Measurements from ENCODE around the gene RGS16. TPM values are rescaled to one million over a fixed set of nuclear protein-coding genes. Genes with fewer than 3 reads are reported as not detected.

The RGS16 gene, protein sequence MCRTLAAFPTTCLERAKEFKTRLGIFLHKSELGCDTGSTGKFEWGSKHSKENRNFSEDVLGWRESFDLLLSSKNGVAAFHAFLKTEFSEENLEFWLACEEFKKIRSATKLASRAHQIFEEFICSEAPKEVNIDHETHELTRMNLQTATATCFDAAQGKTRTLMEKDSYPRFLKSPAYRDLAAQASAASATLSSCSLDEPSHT
- 0.16 and 0.38 TPM in 2 replicates for total RNA-seq

GRCh38 chr1:182604175-182605164, at the start of gene RGS16:
Gene RGS16 (minus strand): TSS chr1:182604389. CDS start chr1:182604259, 130 bp downstream.

GRCh38 chr1:182588500-182589396, 15.4 kb downstream of the RGS16 start, which contains the start of gene RNASEL:
Gene RNASEL (minus strand): TSS chr1:182589256. CDS start chr1:182586806, 2,450 bp downstream.

Other genes with a start within 250 kb of the RGS16 start
- 116 and 191 TPM in 2 replicates for gene GLUL, start 212.6 kb downstream of the RGS16 start, total RNA-seq
- gene TEDDM1, start 203.7 kb downstream of the RGS16 start, total RNA-seq, result not detected in 2 replicates
- gene RGSL1, start 154.2 kb downstream of the RGS16 start, total RNA-seq, result not detected in 2 replicates
- 2.6 and 4.1 TPM in 2 replicates for gene RNASEL, start 15.1 kb downstream of the RGS16 start, total RNA-seq
- not detected in 2 replicates for gene RGS8, start 80.2 kb upstream of the RGS16 start, total RNA-seq
- 0.33 and 1.0 TPM in 2 replicates for gene NPL, start 185.4 kb upstream of the RGS16 start, total RNA-seq
- gene DHX9, start 235.0 kb upstream of the RGS16 start, total RNA-seq, result 66.2 and 124 TPM in 2 replicates